Activated gamma-delta T cell treated with anti-CD3 and anti-CD28 coated beads, Interleukin-2, amount 50 U/mL, for 16 hours (primary cell): ENCODE data around the gene CD53.
"Not testable (repeated sequence)": the region's sequence is repeated elsewhere in the genome, so short reads cannot be mapped to it uniquely, and the experiment has no call there.

Experiments
- DNase-seq: peaks from one replicate; pipeline ENCODE4 v3.0.0-alpha.2; 2020; ENCODE audit warnings: low read depth

The CD53 gene

DNA sequence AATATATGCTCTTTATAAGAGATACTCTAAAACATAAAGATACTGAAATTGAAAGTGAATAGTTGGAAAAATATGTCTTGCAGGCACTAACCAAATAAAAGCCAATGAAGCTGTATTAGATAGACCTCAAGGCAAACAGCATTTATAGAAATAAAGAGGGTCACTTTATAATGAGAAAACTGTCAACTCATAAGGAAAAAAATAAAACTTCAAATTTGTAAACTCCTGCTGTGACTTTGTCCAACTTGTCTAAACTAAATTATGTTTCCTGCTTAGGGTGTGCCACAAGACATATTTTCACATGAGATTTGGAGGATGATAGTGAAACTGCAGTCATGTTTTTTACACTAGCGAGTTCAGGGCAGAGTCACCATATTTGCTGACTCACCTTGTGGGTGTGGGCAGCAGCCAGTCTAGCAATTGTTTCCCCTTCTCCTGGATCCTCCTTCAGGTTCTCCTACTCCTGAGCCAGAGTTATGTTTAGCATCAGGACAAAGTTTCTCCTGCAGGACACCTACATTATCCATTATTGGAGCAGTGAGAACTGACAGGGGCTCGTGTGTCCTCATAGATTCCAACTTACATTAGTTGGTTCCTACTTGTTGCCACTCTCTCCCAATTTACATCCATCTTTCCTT, 43.8 kb downstream of the CD53 start:
- no peak for DNase-seq

DNA sequence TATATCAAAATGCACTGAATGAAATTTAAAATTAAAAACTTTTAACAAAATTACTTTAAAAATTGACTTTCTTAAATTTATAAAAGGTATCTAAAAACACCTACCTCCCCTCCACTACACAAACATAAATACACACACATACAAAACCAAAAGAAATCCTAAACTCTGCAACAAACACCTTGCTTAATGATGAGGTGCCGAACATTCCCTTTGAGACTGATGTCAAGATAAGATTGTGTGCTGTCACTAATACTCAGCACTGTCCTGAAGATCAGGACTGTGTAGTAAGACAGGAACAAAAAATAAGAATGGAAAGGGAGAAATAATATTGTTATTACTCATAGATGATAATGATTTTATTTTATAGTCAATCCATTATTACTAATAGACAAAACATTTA, 45.1 kb downstream of the CD53 start:
- DNase-seq, result no peak

DNA sequence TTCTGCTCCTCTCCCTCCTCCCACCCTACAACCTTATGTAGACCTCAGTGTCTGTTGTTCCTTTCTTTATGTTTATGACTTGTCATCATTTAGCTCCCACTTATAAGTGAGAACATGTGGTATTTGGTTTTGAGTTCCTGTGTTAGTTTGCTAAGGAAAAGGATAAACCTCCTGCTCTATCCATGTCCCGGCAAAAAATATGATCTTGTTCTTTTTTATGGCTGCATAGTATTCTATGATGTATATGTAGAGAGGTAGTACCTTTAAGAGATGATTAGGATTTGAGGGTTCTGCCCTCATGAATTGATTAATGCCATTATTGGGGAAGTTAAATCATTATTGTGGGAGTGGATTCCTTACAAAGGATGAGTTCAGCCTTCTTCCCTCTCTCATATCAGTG, 49.0 kb downstream of the CD53 start:
- DNase-seq, result no peak

DNA sequence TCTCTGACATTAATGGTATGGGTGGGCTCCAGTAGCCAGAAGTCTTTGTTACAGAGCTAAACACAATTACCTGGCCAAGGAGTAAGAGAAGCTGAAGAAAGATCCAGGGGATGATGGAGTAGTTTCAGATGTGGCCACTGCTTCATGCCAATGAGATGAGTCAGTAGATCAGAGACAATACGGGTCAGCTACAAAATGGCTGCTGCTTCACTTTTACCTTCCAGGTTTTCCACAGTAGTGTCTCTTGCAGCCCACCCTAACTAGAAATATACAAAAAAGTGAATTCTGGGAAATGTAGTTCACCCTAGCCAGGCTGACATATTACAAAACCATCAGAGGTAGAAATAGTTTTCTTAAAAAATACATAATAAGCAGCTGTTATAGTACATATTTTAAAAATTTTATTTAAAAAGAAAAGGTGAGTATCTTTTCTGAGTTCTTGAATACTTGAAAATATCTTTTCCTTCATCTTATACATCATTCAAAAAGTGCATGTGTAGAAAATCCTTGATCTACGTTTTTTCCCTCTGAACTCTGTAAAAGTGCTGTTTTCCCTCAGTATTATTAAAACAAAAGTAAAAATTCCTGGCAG, 54.6 kb downstream of the CD53 start:
- DNase-seq, result no peak

DNA sequence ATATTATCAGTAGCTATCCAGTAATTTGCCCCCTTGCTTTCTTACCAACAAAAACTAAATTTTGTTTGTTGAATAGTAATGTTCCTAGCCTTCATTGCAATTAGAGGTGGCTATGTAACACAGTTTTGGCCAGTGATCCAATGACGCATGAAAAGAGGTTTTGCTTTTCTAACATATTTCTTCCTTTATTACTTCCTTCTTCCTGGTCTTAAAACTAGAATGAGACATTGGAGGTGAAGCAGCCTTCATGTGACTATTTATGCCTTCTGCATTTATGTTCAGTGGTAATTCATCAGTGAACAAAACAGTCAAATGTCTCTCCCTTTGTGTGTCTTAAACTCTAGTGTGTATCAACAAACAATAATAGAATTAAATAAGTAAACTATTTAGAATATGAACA, 55.2 kb downstream of the CD53 start:
- DNase-seq, result no peak

DNA sequence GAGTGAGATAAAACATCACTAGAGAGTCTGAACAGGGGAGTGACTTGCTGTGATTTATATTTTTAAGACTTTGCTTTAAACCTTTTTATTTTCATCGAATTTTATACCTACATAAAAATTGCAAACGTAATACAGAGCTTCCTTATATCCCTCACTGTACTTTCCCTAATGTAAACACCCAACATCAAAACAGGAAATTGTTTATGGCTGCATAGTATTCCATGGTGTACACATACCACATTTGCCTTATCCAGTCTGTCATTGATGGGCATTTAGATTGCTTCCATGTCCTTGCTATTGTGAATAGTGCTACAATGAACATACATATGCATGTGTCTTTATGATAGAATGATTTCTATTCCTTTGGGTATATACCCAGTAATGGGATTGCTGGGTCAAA, 56.0 kb downstream of the CD53 start:
- no peak for DNase-seq

DNA sequence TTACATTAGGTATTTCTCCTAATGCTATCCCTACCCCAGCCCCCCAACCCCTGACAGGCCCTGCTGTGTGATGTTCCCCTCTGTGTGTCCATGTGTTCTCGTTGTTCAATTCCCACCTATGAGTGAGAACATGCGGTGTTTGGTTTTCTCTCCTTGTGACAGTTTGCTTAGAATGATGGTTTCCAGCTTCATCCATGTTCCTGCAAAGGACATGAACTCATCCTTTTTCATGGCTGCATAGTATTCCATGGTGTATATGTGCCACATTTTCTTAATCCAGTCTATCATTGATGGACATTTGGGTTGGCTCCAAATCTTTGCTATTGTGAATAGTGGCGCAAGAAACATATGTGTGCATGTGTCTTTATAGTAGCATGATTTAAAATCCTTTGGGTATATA, 58.1 kb downstream of the CD53 start:
- DNase-seq, result not testable (repeated sequence)

DNA sequence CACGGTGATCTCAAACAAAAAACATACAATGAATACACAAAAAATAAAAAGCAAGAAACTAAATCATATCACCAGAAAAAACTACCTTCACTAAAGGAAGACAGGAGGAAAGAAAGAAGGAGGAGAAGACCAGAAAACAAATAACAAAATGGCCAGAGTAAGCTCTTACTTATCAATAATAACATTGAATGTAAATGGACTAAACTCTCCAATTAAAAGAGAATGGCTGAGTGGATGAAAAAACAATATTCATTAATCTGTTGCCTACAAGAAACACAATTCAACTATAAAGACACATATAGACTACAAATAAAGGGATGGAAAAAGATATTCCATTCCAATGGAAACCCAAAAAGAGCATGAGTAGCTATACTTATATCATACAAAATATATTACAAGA, 63.6 kb downstream of the CD53 start:
- DNase-seq, result no peak

DNA sequence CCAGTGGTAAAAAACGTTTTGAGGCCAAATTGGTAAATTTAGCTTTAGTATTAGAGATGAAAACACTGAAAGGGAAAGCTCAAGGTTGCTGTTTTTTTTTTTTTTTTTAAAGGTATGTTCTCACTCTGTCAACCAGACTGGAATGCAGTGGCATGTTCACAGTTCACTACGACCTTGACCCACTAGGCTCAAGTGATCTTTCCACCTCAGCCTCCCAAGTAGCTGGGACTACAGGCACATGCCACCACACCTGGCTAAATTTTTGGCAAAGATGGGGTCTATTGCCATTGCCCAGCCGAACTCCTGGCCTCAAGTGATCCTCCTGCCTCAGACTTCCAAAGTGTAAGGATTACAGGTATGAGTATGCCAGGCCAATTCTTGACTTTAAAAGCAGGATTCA, 71.9 kb downstream of the CD53 start:
- no peak for DNase-seq

DNA sequence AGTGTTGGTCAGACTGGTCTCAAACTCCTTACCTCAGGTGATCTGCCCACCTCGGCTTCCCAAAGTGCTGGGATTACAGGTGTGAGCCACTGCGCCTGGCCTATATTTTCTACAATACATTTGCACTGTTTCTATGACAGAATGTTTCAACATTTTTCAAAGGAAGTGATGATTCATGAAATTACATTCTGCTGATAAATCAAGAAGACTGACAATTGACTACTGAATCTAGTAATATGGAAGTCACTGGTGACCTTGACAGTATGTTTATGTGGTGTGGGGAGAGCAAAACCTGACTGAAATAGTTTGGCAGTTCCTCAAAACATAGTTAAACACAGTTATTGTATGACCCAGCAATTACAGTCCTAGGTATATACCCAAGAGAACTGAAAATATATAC, 72.7 kb downstream of the CD53 start:
- DNase-seq, result no peak

DNA sequence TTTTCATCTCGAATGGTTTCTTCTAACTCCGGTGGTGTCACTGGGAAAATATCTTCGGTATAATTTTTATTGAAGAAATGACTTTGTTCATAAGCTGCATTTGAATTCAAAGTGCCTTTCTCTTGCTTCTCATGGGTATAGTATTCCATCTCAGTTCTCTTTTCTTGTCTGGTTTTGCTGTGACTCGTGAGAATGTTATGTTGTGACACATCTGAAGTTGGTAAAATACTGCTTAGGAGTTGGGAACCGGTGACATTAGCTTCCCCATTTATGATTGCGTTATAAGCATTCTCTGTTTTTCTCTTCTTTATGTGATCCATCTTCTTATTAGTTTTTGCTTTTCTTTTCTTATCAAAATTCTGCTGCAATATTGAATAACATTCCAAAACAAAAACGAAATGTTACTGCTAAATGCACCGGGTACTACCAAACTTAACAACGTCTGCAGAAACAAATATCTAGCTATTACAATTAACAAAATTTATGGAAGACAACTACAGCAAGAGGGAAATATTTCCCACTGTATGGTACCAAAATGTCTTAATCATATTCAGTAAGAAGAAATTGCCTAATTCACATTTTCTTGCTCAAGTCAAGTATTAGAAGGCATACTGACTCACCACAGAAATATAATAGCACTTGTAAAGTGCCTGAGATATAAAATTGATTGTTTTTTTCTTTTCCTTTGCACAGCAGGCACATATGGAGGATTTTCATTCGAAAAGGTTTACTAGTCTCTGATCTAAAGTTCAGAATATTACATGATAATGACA, 75.3 kb downstream of the CD53 start:
- DNase-seq, result no peak
